ENCODE results near the gene SLC23A2.

Gene SLC23A2

DNA sequence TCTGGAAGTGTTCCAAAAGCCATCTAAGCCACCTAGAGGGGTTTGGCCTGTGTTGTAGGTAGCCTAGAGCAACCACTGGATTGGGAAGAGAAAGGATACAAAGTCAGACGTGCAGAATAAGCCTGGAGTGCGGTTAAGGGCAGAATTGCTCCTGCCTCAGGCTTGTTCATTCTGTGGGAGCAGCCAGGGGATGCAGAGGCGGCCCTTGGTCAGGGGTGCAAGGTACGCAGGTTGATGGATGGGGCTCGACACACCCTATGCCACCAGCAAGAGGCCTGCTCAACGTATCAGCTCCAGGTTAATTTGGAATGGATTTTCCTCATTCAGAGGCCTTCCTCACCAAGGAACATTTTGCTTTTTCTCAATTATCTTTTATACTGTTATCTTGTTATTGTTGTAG, 129.8 kb downstream of the SLC23A2 start:
- Mint-ChIP-seq H3K36me3 (peaks cover 49 to 65% of the 10 kb centered on the region in 2 donors), H3K4me3 (no peak overlapping the region), H3K27ac (peak overlapping the region; percentile 26), H3K27me3 (no peaks in the 10 kb centered on the region), H3K9me3 (no peaks in the 10 kb centered on the region), H3K4me1 (peaks cover 0 to 10% of the 10 kb centered on the region in 2 donors)
- ATAC-seq (replicated peaks) (no peak), DNase-seq (no peak)

- no peaks in the 10 kb centered on the region for H3K27me3 Mint-ChIP-seq
- peaks cover 48 to 65% of the 10 kb centered on the region in 2 donors for H3K36me3 Mint-ChIP-seq
- peaks cover 0 to 10% of the 10 kb centered on the region in 2 donors for H3K4me1 Mint-ChIP-seq
- no peak for DNase-seq
- ATAC-seq (replicated peaks): no peak
- peak overlapping the region; percentile 26 for H3K27ac Mint-ChIP-seq
- H3K9me3 Mint-ChIP-seq: no peaks in the 10 kb centered on the region
- no peak overlapping the region for H3K4me3 Mint-ChIP-seq
Observed at GRCh38 chr20:4870906-4871305, 130.4 kb downstream of the SLC23A2 start.

- H3K9me3 Mint-ChIP-seq: no peaks in the 10 kb centered on the region
- H3K36me3 Mint-ChIP-seq: peaks cover 51 to 67% of the 10 kb centered on the region in 2 donors
- ATAC-seq (replicated peaks): no peak
- H3K27ac Mint-ChIP-seq: peak overlapping the region; percentile 14
- no peaks in the 10 kb centered on the region for H3K27me3 Mint-ChIP-seq
- H3K4me1 Mint-ChIP-seq: peaks cover under 1 to 5% of the 10 kb centered on the region in 2 donors
- no peak for DNase-seq
- H3K4me3 Mint-ChIP-seq: no peak overlapping the region
Observed at GRCh38 chr20:4869290-4870193, 131.8 kb downstream of the SLC23A2 start.

- Mint-ChIP-seq H3K36me3 (peaks cover 48 to 66% of the 10 kb centered on the region in 2 donors), H3K4me3 (no peak overlapping the region), H3K4me1 (peaks cover 3 to 5% of the 10 kb centered on the region in 2 donors), H3K27me3 (no peaks in the 10 kb centered on the region), H3K9me3 (no peaks in the 10 kb centered on the region), H3K27ac (peak overlapping the region; percentile 33)
- no peak for DNase-seq
- ATAC-seq (replicated peaks): no peak
Observed at GRCh38 chr20:4867051-4867450, 134.3 kb downstream of the SLC23A2 start.

- H3K4me1 Mint-ChIP-seq: peaks cover 3 to 5% of the 10 kb centered on the region in 2 donors
- H3K27me3 Mint-ChIP-seq: no peaks in the 10 kb centered on the region
- H3K27ac Mint-ChIP-seq: no peak overlapping the region
- ATAC-seq (replicated peaks) (no peak), DNase-seq (no peak)
- no peak overlapping the region for H3K4me3 Mint-ChIP-seq
- H3K36me3 Mint-ChIP-seq: peaks cover 54 to 71% of the 10 kb centered on the region in 2 donors
- H3K9me3 Mint-ChIP-seq: no peaks in the 10 kb centered on the region
Observed at GRCh38 chr20:4866429-4866828, 134.9 kb downstream of the SLC23A2 start.

GRCh38 chr20:4864311-4864752, 137.0 kb downstream of the SLC23A2 start:
- peak overlapping the region; percentile 62 for H3K27ac Mint-ChIP-seq

GRCh38 chr20:4862661-4863060, 138.6 kb downstream of the SLC23A2 start:
- H3K27ac Mint-ChIP-seq: peak overlapping the region; percentile 63
- no peaks in the 10 kb centered on the region for H3K27me3 Mint-ChIP-seq
- peaks cover 57 to 85% of the 10 kb centered on the region in 2 donors for H3K36me3 Mint-ChIP-seq
- H3K4me1 Mint-ChIP-seq: peaks cover 7 to 11% of the 10 kb centered on the region in 2 donors
- no peaks in the 10 kb centered on the region for H3K9me3 Mint-ChIP-seq
- H3K4me3 Mint-ChIP-seq: peak overlapping the region in 1 of 2 donors; percentile 19
- ATAC-seq (replicated peaks): no peak
- no peak for DNase-seq

More at GRCh38 chr20:4864311-4864752, 137.0 kb downstream of the SLC23A2 start:
- no peak for DNase-seq
- Mint-ChIP-seq H3K36me3 (peaks cover 53 to 77% of the 10 kb centered on the region in 2 donors), H3K4me1 (peaks cover 7 to 11% of the 10 kb centered on the region in 2 donors), H3K9me3 (no peaks in the 10 kb centered on the region), H3K27me3 (no peaks in the 10 kb centered on the region), H3K4me3 (no peak overlapping the region)
- ATAC-seq (replicated peaks): no peak

DNA sequence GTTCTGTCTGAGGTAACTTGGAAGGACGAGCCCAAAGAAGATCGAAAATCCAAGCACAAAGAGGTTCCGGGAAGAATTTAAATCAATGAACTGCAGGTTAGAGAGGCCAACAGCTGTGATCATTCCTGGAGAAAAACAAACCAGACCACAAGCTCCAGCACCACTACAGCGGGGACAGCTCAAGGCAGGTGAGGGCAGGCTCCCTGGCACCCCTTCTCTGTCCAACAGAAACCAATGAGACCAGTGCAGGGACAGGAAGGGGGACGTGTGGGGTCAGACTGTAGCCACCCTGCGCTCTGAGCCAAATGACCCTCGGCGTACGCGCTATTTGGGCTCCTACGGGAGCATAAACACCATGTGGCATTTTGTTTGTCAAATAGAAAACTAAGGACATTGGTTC, 139.3 kb downstream of the SLC23A2 start:
- Mint-ChIP-seq H3K4me1 (peaks cover 7 to 8% of the 10 kb centered on the region in 2 donors), H3K9me3 (no peaks in the 10 kb centered on the region), H3K27me3 (no peaks in the 10 kb centered on the region), H3K36me3 (peaks cover 58 to 85% of the 10 kb centered on the region in 2 donors), H3K27ac (peak overlapping the region; percentile 14), H3K4me3 (no peak overlapping the region)
- DNase-seq (no peak), ATAC-seq (replicated peaks) (no peak)

DNA sequence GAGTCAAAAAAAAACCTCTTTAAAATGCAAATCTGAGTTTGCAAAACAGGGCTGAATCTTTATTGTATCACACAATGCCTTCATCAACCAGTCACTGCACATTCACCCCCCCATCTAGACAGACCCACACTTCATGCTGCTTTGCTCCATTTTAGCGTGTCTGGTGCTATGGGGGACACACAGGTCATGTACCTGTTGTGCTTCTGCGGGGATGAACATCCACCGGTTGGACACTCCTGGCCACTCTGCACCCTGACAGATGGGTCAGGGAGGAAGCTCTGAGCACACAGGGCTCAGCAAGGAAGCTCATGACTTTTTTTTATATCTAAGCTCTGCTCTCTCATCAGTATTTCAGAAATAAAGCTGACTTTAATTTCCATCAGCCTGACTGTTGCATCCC, 143.3 kb downstream of the SLC23A2 start:
- H3K27me3 Mint-ChIP-seq: no peaks in the 10 kb centered on the region
- DNase-seq: no peak
- H3K4me3 Mint-ChIP-seq: no peak overlapping the region
- H3K36me3 Mint-ChIP-seq: peaks cover 52 to 84% of the 10 kb centered on the region in 2 donors
- no peaks in the 10 kb centered on the region for H3K9me3 Mint-ChIP-seq
- H3K4me1 Mint-ChIP-seq: peaks cover 10 to 13% of the 10 kb centered on the region in 2 donors
- H3K27ac Mint-ChIP-seq: no peak overlapping the region
- ATAC-seq (replicated peaks): no peak

DNA sequence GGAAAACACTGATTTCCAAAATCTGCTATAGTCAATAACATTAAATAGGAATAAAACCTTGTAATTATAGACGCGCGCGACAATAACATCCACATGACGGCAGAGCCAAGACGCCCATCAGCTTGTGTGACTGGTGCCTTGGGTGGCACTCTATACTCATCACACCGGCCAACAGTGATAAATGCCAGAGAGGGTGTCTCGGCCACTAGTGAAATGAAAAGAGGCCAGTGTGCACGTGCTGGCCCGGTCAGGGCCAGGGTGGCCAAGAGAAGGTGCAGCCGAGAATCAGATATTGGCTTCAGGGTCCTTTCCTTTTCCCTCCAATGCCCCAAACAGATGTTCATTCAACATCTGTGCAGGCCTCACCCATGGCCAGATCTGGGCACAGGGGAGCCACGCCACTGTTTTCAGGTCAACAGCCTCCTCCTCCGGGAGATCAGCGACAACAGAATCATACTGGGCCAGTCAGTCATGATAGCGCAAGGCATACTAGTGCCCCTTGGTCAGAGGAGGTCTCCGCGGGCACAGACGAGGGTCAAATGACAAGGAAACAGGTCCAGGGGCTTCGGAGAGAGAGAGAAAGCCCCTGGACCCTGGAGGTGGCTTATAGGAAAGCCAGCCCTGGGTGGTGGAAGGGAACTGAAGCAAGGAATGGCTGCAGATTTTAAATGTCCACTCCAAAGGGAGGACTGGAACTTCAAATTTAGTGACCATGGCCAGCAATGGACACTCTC, 145.1 kb downstream of the SLC23A2 start:
- Mint-ChIP-seq H3K27me3 (no peaks in the 10 kb centered on the region), H3K9me3 (no peaks in the 10 kb centered on the region), H3K27ac (no peak overlapping the region), H3K4me1 (peaks cover 12 to 13% of the 10 kb centered on the region in 2 donors), H3K4me3 (no peak overlapping the region), H3K36me3 (peaks cover 46 to 80% of the 10 kb centered on the region in 2 donors)
- ATAC-seq (replicated peaks) (no peak), DNase-seq (no peak)

- H3K4me1 Mint-ChIP-seq: peaks cover 11 to 13% of the 10 kb centered on the region in 2 donors
Observed at GRCh38 chr20:4855555-4855954, 145.8 kb downstream of the SLC23A2 start.

DNA sequence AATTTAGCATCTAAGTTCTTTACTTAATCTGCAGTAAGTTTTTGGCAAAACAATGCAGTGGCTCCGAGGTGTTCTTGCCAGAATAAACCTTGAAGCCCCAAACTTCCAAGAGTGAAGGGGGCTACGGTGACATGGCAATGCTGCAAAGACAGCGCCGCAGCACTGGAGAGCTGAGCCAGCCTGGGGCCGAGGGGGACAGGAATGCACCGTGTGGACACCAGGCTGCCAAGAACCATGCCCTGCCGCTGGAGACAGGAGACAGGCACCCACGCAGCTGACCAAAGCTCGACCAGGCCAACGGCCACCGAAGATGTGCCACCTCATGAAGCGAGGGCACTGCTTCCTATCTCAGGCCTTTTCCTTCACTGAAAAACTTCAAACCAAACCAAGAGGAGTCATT, 146.2 kb downstream of the SLC23A2 start:
- H3K27ac Mint-ChIP-seq: peak overlapping the region; percentile 3
- no peak overlapping the region for H3K4me3 Mint-ChIP-seq
- H3K27me3 Mint-ChIP-seq: no peaks in the 10 kb centered on the region
- no peak for ATAC-seq (replicated peaks)
- no peak for DNase-seq
- H3K36me3 Mint-ChIP-seq: peaks cover 36 to 71% of the 10 kb centered on the region in 2 donors
- peaks cover 7 to 10% of the 10 kb centered on the region in 2 donors for H3K4me1 Mint-ChIP-seq
- no peaks in the 10 kb centered on the region for H3K9me3 Mint-ChIP-seq

More at GRCh38 chr20:4855555-4855954, 145.8 kb downstream of the SLC23A2 start:
- H3K36me3 Mint-ChIP-seq: peaks cover 41 to 76% of the 10 kb centered on the region in 2 donors
- H3K4me3 Mint-ChIP-seq: no peak overlapping the region
- H3K27me3 Mint-ChIP-seq: no peaks in the 10 kb centered on the region
- peak overlapping the region; percentile 3 for H3K27ac Mint-ChIP-seq
- ATAC-seq (replicated peaks) (no peak), DNase-seq (no peak)
- no peaks in the 10 kb centered on the region for H3K9me3 Mint-ChIP-seq

- H3K4me3 Mint-ChIP-seq: no peak overlapping the region
- no peak for ATAC-seq (replicated peaks)
- DNase-seq: no peak
- peaks cover 9% of the 10 kb centered on the region in 2 donors for H3K4me1 Mint-ChIP-seq
- H3K27ac Mint-ChIP-seq: no peak overlapping the region
- H3K27me3 Mint-ChIP-seq: no peaks in the 10 kb centered on the region
- no peaks in the 10 kb centered on the region for H3K9me3 Mint-ChIP-seq
- H3K36me3 Mint-ChIP-seq: peaks cover 36 to 72% of the 10 kb centered on the region in 2 donors
Observed at GRCh38 chr20:4854561-4854901, 146.8 kb downstream of the SLC23A2 start.

DNA sequence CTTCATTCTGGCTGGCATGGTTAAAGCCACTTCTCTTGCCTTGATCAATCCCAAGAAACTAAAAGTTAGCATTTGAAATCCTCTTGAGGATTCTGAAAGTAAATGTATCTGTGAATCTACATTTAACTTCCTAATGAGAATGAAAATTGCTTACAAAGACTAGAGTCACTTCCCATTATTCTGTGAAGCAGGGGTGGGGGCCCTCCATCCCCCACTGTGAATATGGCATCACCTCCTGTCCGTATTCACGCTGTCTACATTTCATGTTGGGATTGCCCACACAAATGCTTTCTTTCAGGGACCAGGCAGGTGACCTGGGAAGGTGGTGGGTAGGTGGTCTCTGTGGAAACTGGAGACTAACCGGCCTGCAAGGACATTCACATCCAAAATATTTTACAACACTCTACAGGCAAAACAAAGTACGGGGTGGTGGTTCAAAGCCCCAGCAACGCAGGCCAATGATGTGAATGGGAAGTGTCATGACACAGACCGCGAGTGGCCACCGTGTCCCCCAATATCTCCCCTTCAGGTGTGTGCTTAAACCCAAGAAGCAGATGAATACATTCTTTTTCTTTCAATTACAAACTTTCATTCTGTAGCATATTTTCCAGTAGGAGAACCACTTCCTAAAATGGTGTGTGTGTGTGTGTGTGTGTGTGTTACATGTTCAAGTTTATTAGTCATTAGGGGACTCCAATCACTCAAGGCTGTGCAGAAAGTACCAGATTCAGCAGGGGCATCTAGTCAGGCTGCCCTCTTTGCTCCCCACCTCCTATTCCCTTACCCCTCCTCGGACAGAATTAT, 147.4 kb downstream of the SLC23A2 start:
- DNase-seq (no peak), ATAC-seq (replicated peaks) (peak in 1 of 2 donors; percentile 27)
- Mint-ChIP-seq H3K27me3 (no peaks in the 10 kb centered on the region), H3K4me3 (no peak overlapping the region), H3K9me3 (no peaks in the 10 kb centered on the region), H3K36me3 (peaks cover 31 to 68% of the 10 kb centered on the region in 2 donors), H3K4me1 (peaks cover 9 to 10% of the 10 kb centered on the region in 2 donors), H3K27ac (peak overlapping the region; percentile 31)
